HL-60 (cell line): ENCODE data around the gene SRGAP2C.
"Not testable (repeated sequence)": the region's sequence is repeated elsewhere in the genome, so short reads cannot be mapped to it uniquely, and the experiment has no call there.

Source experiments
- CTCF ChIP-seq: IDR thresholded peaks from one replicate; pipeline ENCODE4 v1.5.1; 2011; ENCODE audit warnings: low read length, control low read depth, inconsistent platforms; ENCODE audit not compliant: insufficient read depth
- GABPA ChIP-seq: IDR thresholded peaks from 2 replicates; pipeline ENCODE4 v1.6.1; 2012; ENCODE audit warnings: low read depth
- POLR2AphosphoS5 ChIP-seq: IDR thresholded peaks from 2 replicates; pipeline ENCODE4 v1.6.1; 2012; ENCODE audit warnings: low read depth
- REST ChIP-seq: IDR thresholded peaks from 2 replicates; pipeline ENCODE4 v1.6.1; 2012; ENCODE audit warnings: low read depth; ENCODE audit not compliant: insufficient replicate concordance
- SPI1 ChIP-seq: IDR thresholded peaks from 2 replicates; pipeline ENCODE4 v1.6.1; 2012; ENCODE audit warnings: low read depth, mild to moderate bottlenecking, borderline replicate concordance

GRCh38 chr1:121339611-121340010, 154.8 kb downstream of the SRGAP2C start:
- TF ChIP-seq CTCF, REST, POLR2AphosphoS5, GABPA, SPI1: not testable (repeated sequence)
